NCI-H69 (cell line): ENCODE measurements around the gene GPR82.
"Not testable (repeated sequence)": the region's sequence is repeated elsewhere in the genome, so short reads cannot be mapped to it uniquely, and the experiment has no call there.

Source experiments
- DNase-seq: peaks from one replicate; lab custom pipeline; 2025; lab: John Stamatoyannopoulos, UW

The GPR82 gene

GRCh38 chrX:41719610-41720009, 4.4 kb upstream of the GPR82 start:
- DNase-seq: not testable (repeated sequence)

GRCh38 chrX:41720125-41720779, 3.7 kb upstream of the GPR82 start:
- DNase-seq: no peak

GRCh38 chrX:41721590-41721989, 2.4 kb upstream of the GPR82 start:
- no peak for DNase-seq

- no peak for DNase-seq
These were observed 1.8 kb upstream of the GPR82 start for GRCh38 chrX:41722214-41722613.

- DNase-seq: no peak
These were observed 964 bp upstream of the GPR82 start for GRCh38 chrX:41722816-41723618.

- no peak for DNase-seq
These were observed 4.1 kb downstream of the GPR82 start for GRCh38 chrX:41728125-41728524.

GRCh38 chrX:41730081-41730480, 6.1 kb downstream of the GPR82 start:
- DNase-seq: no peak

- DNase-seq: no peak
These were observed 8.3 kb downstream of the GPR82 start for GRCh38 chrX:41732260-41732659.

GRCh38 chrX:41733939-41734338, 10.0 kb downstream of the GPR82 start:
- no peak for DNase-seq

GRCh38 chrX:41734530-41734929, 10.5 kb downstream of the GPR82 start:
- peak; percentile 43 for DNase-seq

GRCh38 chrX:41737065-41737464, 13.1 kb downstream of the GPR82 start:
- DNase-seq: no peak

GRCh38 chrX:41739871-41740270, 15.9 kb downstream of the GPR82 start:
- no peak for DNase-seq

GRCh38 chrX:41750716-41751115, 26.7 kb downstream of the GPR82 start:
- no peak for DNase-seq

- DNase-seq: no peak
These were observed 34.4 kb downstream of the GPR82 start for GRCh38 chrX:41758401-41758800.

- DNase-seq: peak; percentile 25
These were observed 35.8 kb downstream of the GPR82 start for GRCh38 chrX:41759817-41760216.

- no peak for DNase-seq
These were observed 37.2 kb downstream of the GPR82 start for GRCh38 chrX:41761169-41761568.

- no peak for DNase-seq
These were observed 37.7 kb downstream of the GPR82 start for GRCh38 chrX:41761702-41762101.

GRCh38 chrX:41779030-41779564, 55.1 kb downstream of the GPR82 start:
- DNase-seq: peak; percentile 77
